Osteoblast (primary cell): Measurements from ENCODE around the gene JARID2. TPM values are rescaled to one million over a fixed set of nuclear protein-coding genes. Genes with fewer than 3 reads are reported as not detected.

Source experiments
- DNase-seq: peaks from one replicate; pipeline ENCODE4 v3.0.0; 2011; ENCODE audit warnings: low spot score, mixed read lengths; ENCODE audit not compliant: insufficient read length; ENCODE audit errors: missing footprints
- H2AFZ ChIP-seq: 2 replicates; pipeline ENCODE4 v1.6.0; 2011; ENCODE audit warnings: mild to moderate bottlenecking, low read length
- H3K27ac ChIP-seq: 2 replicates; pipeline ENCODE4 v1.5.1; 2011; ENCODE audit warnings: mild to moderate bottlenecking, low read depth, low read length, moderate library complexity
- H3K27me3 ChIP-seq: 2 replicates; pipeline ENCODE4 v1.6.0; 2012; ENCODE audit warnings: mild to moderate bottlenecking, control low read depth, inconsistent platforms, low read length, moderate library complexity; ENCODE audit not compliant: insufficient read depth
- H3K36me3 ChIP-seq: 2 replicates; pipeline ENCODE4 v1.5.1; 2011; ENCODE audit warnings: mild to moderate bottlenecking, low read length, control low read depth, moderate library complexity; ENCODE audit not compliant: insufficient read depth
- H3K4me1 ChIP-seq: 2 replicates; pipeline ENCODE4 v1.5.1; 2011; ENCODE audit warnings: mild to moderate bottlenecking, low read length, control low read depth, moderate library complexity; ENCODE audit not compliant: insufficient read depth
- H3K4me2 ChIP-seq: 2 replicates; pipeline ENCODE4 v1.6.0; 2011; ENCODE audit warnings: mild to moderate bottlenecking, low read length; ENCODE audit not compliant: insufficient read depth
- H3K4me3 ChIP-seq: fragments of 200-600 bp; sonication (generic); 3 replicates; pipeline ENCODE4 v1.5.1; 2012; ENCODE audit warnings: mild to moderate bottlenecking, low read length, inconsistent platforms; ENCODE audit not compliant: insufficient read depth
- H3K79me2 ChIP-seq: 2 replicates; pipeline ENCODE4 v1.6.0; 2012; ENCODE audit warnings: mild to moderate bottlenecking, low read length, control low read depth, inconsistent platforms; ENCODE audit not compliant: insufficient read depth
- H3K9me3 ChIP-seq: 2 replicates; pipeline ENCODE4 v1.5.1; 2011; ENCODE audit warnings: low read depth, low read length, control low read depth
- H4K20me1 ChIP-seq: 2 replicates; pipeline ENCODE4 v1.6.0; 2012; ENCODE audit warnings: mild to moderate bottlenecking, low read length, control low read depth; ENCODE audit not compliant: insufficient read depth
- CTCF ChIP-seq: IDR thresholded peaks from 2 replicates; pipeline ENCODE4 v1.5.1; 2011; ENCODE audit warnings: mild to moderate bottlenecking, low read depth, low read length, moderate library complexity; ENCODE audit errors: extremely low read depth
- total RNA-seq: library from RNA; depleted of rRNA; stranded (reverse); fragments of >200 nt; gene quantifications from 2 replicates; pipeline ENCODE4 v1.2.3, GENCODE V29; 2012

JARID2 gene
- total RNA-seq, 1 donor: 10.5 TPM

DNA sequence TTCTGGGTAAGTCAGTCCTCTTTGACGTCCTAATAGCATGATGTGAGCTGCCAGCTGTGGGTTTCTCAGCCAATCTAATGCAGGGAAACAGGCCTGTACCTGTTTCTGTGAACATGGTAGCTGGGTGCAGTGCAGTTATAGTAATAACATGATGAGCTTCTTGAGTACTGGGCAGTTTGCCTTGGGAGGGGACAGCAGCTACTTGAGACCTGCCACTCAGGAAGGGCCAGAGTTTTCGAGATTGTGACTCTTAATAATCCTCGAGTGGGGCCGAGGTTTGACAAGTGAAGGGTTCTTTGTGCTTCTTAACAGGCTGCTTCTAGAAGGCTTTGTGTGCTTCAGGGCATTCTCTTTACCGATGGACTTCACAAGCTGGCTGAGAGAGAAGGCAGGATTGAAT is 180.1 kb downstream of the JARID2 start:
- H3K4me3 ChIP-seq: no peak overlapping the region
- DNase-seq: no peak
- H3K27ac ChIP-seq: no peak overlapping the region
- H4K20me1 ChIP-seq: peaks cover 9% of the 10 kb centered on the region
- H2AFZ ChIP-seq: no peak overlapping the region
- H3K79me2 ChIP-seq: peaks cover 34% of the 10 kb centered on the region
- H3K9me3 ChIP-seq: no peaks in the 10 kb centered on the region
- TF ChIP-seq CTCF: no peak
- no peak overlapping the region for H3K4me2 ChIP-seq
- H3K36me3 ChIP-seq: no peaks in the 10 kb centered on the region
- peaks cover 17% of the 10 kb centered on the region for H3K4me1 ChIP-seq
- H3K27me3 ChIP-seq: no peaks in the 10 kb centered on the region

DNA sequence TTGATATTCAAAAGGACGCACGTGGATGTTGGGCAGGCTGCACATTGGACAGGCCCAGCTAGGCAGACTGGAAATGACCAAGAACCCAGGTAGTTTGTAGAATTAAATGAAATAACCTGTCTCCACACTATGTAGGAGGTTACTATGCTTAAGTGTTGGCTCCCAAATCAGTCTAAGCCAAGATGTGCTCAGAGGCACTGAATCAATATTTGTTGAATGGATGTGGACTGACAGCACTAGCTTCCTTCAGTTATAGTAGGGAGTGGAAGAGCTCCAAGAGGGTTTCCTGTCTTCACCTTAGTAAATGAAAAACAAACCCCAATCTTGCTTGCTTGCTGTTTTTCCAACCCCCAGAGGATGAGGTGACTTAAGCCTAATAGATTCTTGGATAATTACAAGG is 180.5 kb downstream of the JARID2 start:
- H3K9me3 ChIP-seq: no peaks in the 10 kb centered on the region

GRCh38 chr6:15426901-15427300 is 181.0 kb downstream of the JARID2 start:
- Histone ChIP-seq H3K27ac (no peak overlapping the region), H3K9me3 (no peaks in the 10 kb centered on the region), H3K4me2 (no peak overlapping the region), H3K79me2 (peaks cover 39% of the 10 kb centered on the region), H3K36me3 (no peaks in the 10 kb centered on the region), H3K4me3 (no peak overlapping the region), H4K20me1 (peaks cover 9% of the 10 kb centered on the region), H3K4me1 (peaks cover 26% of the 10 kb centered on the region), H2AFZ (no peak overlapping the region), H3K27me3 (no peaks in the 10 kb centered on the region)
- no peak for TF ChIP-seq CTCF
- no peak for DNase-seq

More for the DNA sequence above, 180.5 kb downstream of the JARID2 start:
- Histone ChIP-seq H3K4me1 (peaks cover 21% of the 10 kb centered on the region), H3K4me2 (no peak overlapping the region), H3K27ac (no peak overlapping the region), H3K36me3 (no peaks in the 10 kb centered on the region), H3K79me2 (peaks cover 36% of the 10 kb centered on the region), H3K4me3 (no peak overlapping the region), H3K27me3 (no peaks in the 10 kb centered on the region), H4K20me1 (peaks cover 9% of the 10 kb centered on the region), H2AFZ (no peak overlapping the region)
- no peak for DNase-seq
- no peak for TF ChIP-seq CTCF

DNA sequence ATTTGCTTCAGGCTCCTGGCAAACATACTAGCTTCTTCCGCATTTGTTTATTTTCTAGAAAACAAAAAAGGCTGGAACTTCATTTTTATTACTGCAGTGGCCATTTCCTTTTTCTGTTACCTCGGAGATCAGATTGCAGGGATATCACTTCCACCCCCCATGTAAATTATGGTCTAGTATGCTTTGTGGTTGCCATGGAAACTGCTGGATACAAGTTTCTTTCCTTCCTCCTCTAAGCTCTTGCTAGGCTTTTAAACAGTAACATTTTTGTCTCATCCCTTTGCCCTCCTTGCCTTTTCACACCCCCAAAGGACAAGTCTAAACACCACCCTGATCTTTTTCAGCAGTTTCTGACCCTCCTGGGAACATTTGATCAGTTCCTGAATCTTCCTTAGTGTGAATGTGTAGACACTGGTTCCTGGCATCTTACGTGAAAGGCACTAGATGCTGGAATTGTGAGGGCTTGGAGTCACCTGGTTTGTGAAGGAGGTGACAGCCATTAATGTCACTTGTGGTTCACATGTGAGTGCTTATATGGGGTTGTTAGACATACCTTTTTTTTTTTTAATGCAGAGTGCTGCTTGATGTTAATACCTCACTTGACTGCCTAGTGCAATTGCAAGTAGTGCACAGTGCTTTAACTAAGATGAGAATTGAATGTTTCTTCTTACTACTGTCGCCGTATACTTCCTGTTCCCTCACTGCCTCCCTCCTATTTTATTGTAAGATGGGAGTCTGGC is 181.6 kb downstream of the JARID2 start:
- DNase-seq: no peak
- H3K27ac ChIP-seq: no peak overlapping the region
- no peaks in the 10 kb centered on the region for H3K27me3 ChIP-seq
- peaks cover 38% of the 10 kb centered on the region for H3K79me2 ChIP-seq
- no peak overlapping the region for H2AFZ ChIP-seq
- no peak for TF ChIP-seq CTCF
- no peaks in the 10 kb centered on the region for H3K9me3 ChIP-seq
- H3K4me3 ChIP-seq: no peak overlapping the region
- peaks cover 6% of the 10 kb centered on the region for H4K20me1 ChIP-seq
- peaks cover 31% of the 10 kb centered on the region for H3K4me1 ChIP-seq
- no peaks in the 10 kb centered on the region for H3K36me3 ChIP-seq
- no peak overlapping the region for H3K4me2 ChIP-seq
